Measurements from ENCODE around the gene IFRD2. TPM values are rescaled to one million over a fixed set of nuclear protein-coding genes. Genes with fewer than 3 reads are reported as not detected.
"Not testable (repeated sequence)": the region's sequence is repeated elsewhere in the genome, so short reads cannot be mapped to it uniquely, and the experiment has no call there.

The IFRD2 gene
- total RNA-seq, 1 donor from 2014 or later = 65.8 TPM

DNA sequence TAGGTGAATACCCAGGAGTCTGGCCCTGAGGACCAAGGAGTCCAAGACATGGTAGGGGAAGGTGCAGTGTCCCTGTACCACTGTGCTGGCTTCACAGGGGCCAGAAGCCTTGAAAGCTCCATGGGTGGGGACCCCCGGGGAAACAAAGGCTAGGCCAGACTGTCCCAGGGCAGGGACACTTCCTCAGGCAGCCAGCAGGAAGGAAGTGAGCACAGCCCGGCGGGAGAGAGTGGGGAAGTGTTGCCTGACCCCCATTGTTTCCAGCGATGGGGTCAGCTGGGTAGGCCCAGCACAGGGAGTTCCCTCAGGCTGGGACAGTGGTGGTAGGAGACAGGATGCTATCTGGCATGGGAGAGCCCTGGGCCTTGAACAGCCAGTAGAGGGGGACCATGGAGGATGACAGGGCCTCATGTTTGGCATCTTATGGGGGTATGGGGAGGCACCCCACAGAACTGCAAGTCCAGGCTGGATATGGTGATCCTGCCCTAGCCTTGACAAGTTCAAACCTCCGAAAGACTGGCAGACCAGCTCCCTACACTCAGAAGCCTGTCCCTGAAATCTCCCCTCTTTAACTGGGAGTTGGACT lies 31.5 kb upstream of the IFRD2 start:
- no peak for ATAC-seq

DNA sequence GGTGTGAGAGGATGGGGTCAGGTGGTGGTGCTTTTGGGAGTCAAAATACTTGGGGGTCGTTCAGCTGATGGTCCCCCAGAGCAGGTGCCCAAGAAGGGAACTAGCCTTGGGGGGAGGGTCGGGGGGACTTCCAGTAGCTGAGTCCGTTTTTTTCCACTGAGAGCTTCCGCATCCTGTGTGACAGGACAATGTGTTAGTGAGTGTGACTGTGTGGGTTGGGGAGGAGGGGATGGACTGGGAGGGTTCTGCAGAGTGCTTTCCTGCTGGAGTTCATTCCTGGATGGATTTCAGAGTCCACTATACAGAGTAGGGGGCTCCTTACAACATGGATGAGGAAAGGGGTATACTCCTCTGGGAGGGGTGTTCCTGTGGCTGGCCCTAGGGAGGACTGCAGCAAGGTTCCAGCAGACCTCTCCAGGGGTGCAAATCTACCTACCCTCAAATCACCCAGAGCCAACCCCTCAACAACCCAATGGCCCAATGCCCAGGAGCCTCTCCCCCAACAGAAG lies 30.9 kb upstream of the IFRD2 start:
- no peak for ATAC-seq

DNA sequence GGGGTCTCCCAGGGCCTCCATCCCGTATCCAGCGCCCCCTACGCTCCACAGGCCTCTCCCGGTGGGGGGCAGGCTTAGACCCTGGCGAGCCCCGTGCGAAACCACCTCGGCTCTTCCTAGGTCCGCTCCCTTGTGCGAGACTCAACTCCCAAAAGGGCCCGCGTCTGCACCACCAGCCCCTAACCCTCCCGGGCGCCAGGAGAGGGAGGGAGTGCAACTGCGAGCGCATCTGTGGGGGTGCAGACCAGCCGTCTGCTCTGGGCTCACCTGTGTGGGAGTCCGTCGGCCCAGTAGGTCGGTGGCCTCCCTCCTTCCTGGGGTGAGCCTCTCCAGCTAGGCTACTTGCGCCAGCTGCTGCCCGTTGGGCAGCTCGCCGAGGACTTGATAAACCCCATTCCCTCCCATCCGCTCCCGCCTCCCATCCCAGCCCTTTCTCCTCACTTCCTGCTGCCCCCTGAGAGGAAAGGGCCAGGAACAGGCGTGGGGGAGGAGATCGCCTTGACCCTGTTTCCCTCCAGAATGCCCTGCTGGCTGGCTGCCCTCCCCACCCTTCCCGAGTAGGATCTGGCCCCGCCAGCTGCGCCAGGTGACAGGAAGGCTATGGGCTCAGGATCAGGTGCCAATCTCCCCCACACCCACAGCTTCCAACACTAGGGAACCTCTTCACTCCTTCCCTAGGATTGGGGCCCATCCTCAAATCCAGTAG lies 30.3 kb upstream of the IFRD2 start, which contains the start of gene HYAL2:
TSS of gene HYAL2 (minus strand) at position 360 of the 706 bp plus-strand sequence. CDS start 2,256 bp downstream, outside the sequence.
- ATAC-seq = no peak

- ATAC-seq = no peak
Observed at GRCh38 chr3:50322115-50322385, 29.8 kb upstream of the IFRD2 start.

- ATAC-seq = peak; percentile 56
Observed at GRCh38 chr3:50321336-50322114, 29.3 kb upstream of the IFRD2 start.

GRCh38 chr3:50320853-50321335 lies 28.7 kb upstream of the IFRD2 start:
- ATAC-seq = peak; percentile 43

- no peak for ATAC-seq
Observed at GRCh38 chr3:50319894-50320625, 27.8 kb upstream of the IFRD2 start.

DNA sequence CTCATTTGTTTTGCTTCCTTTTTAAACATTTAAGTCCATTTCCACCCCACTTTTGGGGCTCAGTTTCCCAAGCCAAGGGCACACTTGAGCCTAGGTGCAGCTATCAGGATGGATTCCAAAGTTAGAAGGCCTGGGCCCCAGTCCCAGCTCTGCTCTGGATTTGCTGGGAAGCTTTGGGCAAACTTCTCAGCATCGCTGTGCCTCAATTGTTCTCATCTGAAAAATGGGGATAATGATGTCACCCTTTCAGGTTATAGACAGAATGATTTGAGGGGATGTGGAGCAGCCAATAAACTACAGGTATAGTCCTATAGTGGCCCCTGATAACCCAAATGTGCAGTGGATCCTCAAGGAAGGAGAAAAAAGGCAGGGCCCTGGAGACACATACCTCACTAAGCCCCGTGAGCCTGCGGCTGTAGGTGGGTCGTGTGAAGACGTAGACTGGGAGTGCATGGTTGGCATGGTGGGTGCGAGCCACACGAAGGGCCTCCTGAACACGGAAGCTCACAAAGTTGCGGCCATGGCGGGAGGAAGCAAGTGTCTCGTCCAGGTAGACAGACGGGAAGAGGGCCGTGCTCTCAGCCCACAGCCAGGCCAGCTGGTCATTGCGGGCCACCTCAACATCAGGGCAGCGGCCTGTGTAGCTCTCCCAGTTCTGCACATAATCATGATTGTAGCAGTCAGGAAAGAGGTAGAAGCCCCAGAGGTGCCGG lies 27.1 kb upstream of the IFRD2 start:
- no peak for ATAC-seq

- ATAC-seq = no peak
Observed at GRCh38 chr3:50318615-50319014, 26.4 kb upstream of the IFRD2 start.

DNA sequence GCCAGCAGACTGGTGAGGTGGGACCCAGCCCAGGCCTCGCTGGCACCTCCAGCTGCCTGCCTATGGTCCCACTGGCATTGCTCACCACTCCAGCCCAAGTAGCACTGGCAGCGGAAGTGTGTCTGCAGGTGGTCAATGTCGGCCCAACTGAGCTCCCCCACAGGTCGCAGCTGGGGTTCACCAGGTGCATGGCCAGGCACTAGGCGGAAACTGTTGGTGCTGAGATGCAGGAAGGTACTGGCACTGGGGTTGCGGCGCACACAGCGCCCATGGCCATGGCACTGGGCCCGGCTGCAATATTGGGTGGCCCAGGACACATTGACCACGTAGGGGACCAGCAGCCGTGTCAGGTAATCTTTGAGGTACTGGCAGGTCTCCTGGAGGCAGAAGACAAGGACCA lies 25.9 kb upstream of the IFRD2 start:
- no peak for ATAC-seq

GRCh38 chr3:50317300-50317699 lies 25.1 kb upstream of the IFRD2 start:
- ATAC-seq = peak; percentile 8

GRCh38 chr3:50316657-50317242 lies 24.5 kb upstream of the IFRD2 start:
- peak; percentile 87 for ATAC-seq

GRCh38 chr3:50314816-50315215 lies 22.6 kb upstream of the IFRD2 start:
- no peak for ATAC-seq

DNA sequence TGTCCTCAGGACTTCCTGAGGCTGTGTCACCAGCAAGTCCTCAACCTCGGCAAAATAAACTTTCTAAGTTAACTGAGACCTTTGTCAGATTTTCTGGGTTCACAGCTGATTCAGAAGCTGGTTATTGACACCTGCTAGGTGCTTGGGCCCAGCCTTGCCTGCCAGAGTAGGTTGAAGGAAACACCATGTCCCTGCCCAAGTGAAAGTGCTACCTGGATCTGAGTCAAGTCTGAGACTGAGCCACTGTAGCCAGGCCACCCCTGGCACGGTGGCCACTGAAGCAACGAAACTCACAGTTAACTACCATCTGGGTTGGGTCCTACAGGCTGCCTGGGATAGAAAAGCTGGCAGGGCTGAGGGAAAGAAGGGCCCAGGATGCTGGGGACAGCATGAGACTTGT lies 22.1 kb upstream of the IFRD2 start:
- no peak for ATAC-seq

DNA sequence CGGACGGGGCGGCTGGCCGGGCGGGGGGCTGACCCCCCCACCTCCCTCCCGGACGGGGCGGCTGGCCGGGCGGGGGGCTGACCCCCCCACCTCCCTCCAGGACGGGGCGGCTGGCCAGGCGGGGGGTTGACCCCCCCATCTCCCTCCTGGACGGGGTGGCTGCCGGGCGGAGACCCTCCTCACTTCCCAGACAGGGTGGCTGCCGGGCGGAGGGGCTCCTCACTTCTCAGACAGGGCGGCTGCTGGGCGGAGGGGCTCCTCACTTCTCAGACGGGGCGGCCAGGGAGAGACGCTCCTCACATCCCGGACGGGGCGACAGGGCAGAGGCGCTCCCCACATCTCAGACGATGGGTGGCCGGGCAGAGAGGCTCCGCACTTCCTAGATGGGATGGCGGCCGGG lies 19.8 kb upstream of the IFRD2 start:
- ATAC-seq = not testable (repeated sequence)

GRCh38 chr3:50304601-50305000 lies 12.4 kb upstream of the IFRD2 start:
- ATAC-seq = no peak

DNA sequence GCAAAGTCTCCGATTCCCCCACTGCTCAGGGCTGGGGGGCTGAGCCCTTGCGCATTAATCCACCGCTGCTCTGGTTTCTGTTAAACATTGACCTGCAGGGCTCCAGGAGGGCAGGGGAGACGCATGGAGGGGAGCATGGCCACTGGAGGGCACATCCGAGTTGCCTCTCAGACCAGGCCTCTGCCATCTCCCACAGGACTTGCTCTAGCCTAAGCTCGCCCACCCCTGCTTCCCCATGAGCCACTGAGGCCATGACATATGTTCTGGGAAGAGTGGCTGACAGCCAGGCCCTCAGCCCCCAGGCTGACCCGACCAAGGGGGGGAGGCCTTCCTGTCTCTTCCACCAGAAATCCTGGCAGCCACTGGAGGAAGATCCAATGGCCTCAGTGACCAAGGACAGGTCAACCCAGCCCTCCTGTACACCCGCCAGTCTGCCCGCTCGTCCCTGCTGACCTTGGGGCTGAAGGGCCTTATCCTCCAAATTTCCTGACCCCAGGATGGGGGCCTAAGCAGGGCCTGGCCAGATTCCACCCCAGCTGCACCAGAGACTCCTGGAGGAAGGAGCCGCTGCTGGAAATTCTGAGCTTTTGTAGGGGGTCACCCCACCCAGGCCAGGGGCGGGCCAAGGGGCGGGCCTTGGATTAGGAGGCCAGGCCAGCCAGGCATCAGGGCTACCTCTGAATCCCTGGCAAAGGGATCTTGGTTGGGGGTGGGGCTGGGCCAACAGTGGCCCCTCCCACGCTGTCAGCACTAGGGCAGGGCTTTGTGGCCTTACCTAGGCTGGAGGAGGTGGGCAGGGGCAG lies 11.0 kb upstream of the IFRD2 start, which contains the start of gene HYAL1:
TSS of gene HYAL1 (minus strand) at position 562 of the 803 bp plus-strand sequence. CDS start 618 bp downstream, outside the sequence.
- ATAC-seq = peak; percentile 9

- no peak for ATAC-seq
Observed at GRCh38 chr3:50302095-50303012, 10.1 kb upstream of the IFRD2 start.

GRCh38 chr3:50300681-50301254 lies 8.5 kb upstream of the IFRD2 start:
- ATAC-seq = no peak
